ENCODE data around the gene ZEB1.
"Not testable (repeated sequence)": the region's sequence is repeated elsewhere in the genome, so short reads cannot be mapped to it uniquely, and the experiment has no call there.

ZEB1 gene

DNA sequence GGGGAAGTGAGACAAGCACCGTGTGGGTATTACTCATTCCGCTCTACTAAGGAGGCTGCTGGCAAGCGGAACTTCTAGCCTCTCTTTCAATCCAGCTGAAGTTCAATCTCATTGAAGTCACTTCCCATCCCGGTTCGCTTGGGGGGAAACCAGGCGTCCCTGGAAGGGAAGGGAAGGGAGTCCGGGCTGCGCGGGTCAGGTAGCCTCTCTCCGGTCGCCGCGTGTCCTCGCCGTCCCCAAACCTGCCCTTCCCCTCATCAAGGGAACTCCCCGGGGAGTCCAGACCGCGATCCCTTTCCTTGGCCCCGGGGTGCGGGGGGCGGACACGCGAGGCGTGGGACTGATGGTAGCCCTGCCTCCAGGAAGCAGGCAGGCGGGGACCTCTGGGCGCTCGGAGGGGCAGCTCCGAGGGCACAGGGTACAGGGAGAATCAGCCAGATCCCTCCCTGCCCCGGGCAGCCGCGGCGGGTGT, 598 bp upstream of the ZEB1 start:
- DNase-seq (ENCODE audit: low spot score), result peak; percentile 72

DNA sequence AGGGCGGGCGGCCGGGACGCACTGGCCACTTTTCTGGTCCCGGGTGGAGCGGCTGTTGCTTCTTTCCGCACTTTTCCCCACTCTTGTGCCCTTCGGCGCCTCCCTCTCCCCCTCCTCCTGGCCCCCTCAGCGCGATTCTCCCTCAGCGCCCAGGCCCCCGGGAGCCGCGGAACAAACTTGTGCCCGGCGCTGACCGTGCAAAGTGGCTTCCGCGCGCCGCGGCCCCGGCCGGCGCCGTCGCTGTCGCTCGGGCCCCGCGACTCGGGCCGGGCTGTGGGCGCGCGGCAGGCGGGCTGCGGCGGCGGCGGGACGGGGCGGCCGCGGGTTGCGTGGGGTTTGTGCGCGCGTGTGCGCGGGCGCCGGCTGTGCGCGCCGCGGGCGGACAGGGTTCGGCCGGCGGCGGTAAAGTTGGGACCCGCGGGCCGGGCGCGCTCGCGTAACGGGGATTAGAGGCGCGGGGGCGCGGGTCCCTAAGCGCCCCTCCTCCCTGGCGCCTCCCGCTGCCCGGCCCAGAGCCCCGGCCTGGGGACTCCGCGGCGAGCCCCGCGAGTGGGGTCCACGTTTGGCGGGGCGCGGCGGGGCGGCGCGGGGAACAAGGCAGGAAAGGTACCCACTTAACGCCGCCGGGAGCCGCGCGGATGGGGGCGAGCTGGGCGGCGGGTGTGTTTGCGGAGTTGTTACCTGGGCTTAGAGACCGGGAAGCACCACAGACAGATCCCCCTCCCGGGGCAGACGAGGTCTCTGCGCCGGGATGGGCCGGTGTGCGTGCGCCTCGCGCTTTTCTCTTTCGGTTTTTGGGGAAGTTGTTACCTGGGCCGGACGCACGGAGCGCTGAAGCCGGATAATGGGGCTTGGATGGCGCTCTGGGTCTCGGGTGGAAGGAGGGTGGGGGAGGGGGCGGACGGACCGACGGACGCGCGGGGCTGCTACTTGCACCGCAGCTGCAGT, 860 bp downstream of the ZEB1 start:
- peak; percentile 50 for DNase-seq (ENCODE audit: low spot score)

DNA sequence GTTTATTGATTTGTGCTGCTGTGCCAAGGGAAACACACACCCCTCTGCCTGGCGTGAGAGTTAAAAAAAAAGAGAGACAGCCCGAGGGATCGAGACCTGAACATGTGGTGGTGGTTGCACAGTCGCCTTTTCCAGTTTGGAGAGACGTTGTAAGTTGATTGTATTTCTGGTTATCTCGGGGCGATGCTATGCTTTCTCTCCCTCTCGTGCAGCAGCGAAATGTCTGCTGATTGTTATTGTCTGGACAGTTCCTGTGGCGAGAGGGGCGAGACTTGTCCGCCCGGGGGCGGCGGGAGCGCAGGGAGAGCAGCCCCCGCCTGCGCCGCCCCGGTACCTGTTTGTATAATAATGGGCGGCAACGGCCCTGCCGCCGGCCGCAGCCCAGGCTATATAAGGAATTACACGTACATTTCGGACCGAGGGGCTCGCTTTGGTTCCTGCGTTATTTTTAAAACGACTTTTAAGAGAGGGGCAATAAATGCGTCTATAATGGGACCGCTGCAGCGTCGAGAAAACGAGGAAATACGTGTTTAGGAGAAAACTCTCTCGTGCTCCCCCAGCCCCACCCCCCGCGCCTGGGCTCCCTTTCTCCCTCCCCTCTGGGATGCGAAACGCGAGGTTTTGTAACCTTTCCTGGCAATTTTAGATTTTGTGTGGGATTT, 1.7 kb downstream of the ZEB1 start:
- peak; percentile 34 for DNase-seq (ENCODE audit: low spot score)

DNA sequence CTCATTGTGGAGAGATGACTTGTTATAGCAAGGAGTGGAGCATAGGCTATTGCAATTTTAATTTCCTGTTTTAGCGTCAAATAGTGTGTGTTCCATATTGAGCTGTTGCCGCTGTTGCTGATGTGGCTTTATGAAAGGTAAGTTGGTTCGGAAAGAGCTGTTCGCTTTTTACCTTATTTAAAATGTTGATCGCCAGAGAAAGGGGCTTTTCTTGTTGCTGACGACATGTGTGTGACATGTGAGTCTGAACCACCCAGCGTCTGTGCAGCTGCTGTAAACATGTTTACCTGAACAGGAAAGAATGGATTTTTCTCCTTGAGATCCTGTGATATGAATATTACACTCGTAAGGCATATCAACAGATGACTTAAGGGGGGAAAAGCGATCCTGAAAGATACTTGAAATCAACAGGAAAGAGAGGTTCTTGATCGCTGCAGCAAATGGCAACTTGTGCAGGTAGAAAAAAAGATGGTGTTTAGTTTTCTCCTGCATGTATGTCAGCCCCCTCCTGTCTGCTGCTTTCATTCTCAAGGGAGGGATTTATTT, 2.5 kb downstream of the ZEB1 start:
- no peak for DNase-seq (ENCODE audit: low spot score)

DNA sequence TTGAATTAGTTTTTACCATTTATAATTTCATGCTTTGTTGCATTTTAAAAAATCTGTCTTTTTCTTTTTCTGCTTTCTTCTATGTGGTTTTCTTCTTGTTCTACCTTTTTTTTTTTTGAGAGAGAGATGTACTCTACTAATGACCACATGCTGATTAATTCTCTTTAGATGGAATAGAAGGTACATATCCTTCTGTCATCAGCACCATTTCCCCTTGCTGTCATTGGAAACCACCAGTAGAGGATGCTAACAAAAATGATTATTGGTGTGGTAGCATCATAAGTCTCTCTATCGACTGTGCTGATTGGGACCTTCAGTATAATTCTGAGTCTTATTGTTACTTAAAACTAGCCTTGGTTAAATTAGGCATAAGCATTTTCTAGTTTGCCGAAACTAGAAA, 3.6 kb downstream of the ZEB1 start:
- no peak for DNase-seq (ENCODE audit: low spot score)

DNA sequence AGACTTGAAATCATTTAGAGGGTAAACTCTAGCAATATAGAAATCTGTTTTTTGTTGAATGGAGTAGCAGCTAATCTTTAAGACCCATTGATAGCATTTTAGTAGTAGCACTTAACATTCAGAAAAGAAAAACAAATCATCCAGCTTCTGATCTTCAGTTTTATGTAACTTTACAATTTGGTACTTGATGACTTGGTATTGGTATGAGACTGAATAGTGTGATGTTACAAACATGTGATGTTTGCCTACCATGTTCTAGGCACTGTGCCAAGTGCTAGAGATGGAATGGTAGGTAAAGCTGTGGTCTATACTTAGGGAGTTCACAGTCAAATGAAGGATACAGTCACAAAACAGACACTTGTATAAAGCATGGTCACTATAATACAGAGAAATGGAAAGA, 21.3 kb downstream of the ZEB1 start:
- no peak for DNase-seq (ENCODE audit: low spot score)

DNA sequence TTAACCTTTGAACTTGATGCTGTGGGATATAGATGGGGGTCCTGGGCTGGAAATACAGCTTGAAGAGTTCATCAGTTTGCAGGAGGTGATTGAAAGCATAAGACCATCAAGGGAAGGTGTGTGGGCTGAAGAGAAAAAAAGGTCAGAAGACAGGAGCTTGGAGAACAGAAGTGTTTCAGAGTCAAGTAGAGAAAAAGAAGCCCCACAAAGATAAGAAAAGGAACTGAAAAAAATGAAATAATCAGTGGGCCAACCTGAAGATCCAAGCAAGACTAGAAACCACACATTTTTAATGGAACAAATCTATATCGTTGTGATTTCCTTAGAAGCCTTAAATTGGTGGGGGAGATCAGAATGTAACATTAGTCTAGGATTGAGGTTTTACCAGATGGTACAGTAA, 22.5 kb downstream of the ZEB1 start:
- DNase-seq (ENCODE audit: low spot score), result no peak

DNA sequence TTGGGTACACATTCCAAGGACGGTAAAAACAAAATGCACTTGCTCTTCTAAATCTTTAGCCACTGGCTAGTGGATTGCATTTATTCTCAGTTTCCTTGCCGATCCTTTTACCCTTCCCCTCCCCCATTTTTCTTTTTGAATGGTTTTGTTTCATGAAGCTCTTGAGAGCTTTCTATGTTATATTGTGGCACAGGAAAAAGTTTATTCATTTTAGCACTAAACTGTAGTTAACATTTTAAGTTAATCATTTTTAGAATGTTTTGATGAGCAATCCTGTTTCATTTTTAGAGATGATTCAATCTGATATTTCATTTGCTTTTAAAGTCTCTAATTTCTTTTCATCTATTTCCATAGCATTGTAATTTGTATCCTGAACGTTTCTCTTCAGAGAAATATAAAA, 24.0 kb downstream of the ZEB1 start:
- no peak for DNase-seq (ENCODE audit: low spot score)

DNA sequence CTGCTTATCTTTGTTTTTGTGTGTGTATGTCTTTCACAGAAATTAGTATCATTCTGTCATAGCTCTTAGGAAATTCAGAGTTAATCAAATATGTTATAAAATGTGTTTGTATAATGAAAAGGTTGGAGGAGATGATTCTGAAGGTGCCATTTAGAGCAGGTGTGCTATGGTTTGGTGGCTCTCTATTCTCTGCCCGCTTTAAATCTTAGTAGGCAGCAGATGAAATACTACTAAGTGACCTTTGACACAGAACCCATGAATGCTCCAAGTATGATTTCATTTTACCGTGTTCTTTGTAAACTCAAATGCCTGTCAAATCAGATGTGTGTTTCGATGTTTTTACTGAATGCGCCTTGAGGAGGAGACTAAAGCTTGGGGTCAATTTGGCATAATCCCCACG, 24.5 kb downstream of the ZEB1 start:
- DNase-seq (ENCODE audit: low spot score), result no peak

DNA sequence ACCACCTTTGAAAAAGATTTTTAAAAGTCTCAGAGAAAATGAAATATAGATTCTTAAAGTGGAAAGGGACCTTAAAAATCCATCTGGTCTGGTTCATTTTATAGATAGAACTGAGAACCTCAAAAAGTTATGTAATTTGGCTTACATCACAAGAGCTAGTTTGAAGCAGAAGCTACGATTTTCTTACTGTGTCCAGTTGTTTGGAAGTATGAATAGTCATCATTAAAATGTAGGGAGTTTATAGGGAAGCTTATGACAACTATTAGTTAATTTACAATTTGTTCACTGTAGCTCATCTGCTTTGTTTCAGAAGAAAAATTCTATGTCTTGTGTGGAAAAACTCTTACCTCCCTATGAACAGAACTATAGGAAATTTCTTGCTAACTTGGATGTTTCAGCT, 26.9 kb downstream of the ZEB1 start:
- no peak for DNase-seq (ENCODE audit: low spot score)

DNA sequence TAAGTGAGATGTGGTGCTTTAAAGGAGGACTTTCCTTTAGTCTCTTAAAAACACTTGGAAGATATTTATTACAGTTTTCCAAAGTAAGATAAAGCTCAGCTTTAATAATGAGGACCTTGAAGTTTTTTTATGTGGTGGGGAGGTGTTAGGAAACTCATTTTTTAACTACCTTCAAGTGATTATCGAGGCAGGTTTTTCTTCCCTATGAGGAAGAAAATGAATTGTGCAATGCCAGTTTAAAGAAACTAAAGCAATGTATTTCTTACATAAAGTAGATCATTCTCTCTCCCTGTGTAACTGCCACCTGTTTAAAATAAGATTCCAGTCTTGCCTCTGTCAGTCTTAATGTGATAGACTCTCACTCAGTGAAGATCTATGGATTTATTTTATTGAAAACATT, 27.9 kb downstream of the ZEB1 start:
- no peak for DNase-seq (ENCODE audit: low spot score)

DNA sequence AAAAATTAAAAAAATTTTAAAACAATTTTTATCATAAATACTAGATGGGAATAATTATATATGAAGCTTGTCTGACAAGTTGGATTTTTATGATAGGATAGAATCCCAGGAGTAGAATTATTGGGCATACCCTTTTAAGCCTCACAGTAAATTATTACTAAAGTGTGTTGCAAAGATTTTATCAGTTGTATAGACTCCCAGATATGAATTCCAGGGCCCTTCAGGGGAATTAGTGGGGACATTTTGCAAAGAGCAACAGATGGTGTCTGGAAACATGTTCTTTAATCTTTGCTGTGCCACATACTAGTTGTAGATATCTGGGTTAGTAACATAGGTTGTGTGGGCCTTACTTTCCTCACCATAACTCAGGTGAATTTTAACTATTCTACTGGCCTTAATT, 28.7 kb downstream of the ZEB1 start:
- DNase-seq (ENCODE audit: low spot score), result no peak

DNA sequence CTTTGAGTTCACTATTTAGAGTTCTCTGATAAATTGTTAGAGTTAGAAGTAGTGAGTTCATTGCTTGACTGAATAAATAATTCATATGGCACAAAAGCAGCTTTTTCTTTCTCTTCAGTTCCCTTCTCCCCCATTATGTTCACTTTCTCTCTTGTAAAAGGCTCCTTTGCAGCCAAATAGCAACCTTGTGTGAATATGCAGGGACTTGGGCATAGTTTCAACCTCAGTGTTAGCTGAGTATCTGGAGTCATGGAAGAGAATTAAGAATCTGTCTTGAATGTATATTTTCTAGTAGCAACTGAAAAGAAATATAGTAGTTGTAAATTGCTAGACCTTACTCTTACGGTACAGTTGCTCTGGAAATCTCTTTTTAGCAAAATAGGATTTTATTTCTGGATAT, 31.9 kb downstream of the ZEB1 start:
- DNase-seq (ENCODE audit: low spot score), result no peak

DNA sequence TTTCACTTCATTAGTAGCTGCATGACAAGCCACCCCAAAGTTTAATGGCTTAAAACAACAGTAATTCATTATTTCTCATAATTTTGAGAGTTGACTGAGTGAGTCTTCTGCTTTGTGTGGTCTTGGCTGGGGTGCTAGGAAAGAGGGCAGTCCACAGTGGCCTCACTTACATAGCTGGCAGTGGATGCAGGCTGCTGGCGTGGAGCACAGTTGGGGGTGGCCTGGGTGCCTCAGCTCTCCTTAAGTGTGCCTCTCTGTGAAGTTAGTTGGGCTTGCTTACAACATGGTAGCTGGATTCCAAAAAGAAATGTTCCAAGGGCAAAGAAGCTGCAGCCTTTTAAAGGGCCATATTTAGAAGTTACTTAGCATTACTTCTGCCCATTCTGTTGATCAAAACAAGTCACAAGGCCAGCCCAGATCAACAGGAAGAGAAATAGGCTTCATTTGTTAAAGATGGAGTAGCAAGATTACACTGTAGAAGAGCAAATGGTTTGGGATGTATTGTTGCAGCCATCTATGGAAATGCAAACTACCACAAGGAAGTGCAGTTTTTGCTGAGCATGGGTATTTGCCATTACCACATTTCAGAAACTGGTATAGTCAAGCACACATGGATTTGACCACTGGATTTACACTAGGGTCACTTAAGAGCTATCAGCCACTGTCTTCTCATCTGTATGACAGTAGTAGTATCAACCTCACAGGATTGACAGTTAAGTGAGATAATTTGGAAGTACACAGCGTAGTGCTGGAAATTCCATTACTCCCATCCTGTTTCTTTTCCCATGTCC, 33.6 kb downstream of the ZEB1 start:
- DNase-seq (ENCODE audit: low spot score), result no peak

DNA sequence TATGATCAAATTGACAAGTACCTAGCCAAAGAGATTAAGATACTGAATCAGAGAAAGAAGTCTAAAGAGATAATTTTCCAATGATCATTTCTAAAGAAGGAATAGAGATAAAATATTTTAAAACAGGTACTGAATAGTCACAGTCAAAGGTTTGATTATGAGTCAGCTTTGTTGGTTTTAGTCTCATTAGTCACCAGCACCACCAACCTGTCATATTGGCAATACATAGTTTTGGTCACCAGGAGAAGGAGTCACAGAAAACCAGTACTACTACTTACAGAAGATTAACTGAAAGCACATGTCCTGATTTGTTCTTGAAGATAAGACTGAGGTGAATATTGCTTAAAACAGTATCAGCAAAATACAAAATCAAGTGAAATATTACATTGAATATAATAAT, 34.6 kb downstream of the ZEB1 start:
- peak; percentile 21 for DNase-seq (ENCODE audit: low spot score)

DNA sequence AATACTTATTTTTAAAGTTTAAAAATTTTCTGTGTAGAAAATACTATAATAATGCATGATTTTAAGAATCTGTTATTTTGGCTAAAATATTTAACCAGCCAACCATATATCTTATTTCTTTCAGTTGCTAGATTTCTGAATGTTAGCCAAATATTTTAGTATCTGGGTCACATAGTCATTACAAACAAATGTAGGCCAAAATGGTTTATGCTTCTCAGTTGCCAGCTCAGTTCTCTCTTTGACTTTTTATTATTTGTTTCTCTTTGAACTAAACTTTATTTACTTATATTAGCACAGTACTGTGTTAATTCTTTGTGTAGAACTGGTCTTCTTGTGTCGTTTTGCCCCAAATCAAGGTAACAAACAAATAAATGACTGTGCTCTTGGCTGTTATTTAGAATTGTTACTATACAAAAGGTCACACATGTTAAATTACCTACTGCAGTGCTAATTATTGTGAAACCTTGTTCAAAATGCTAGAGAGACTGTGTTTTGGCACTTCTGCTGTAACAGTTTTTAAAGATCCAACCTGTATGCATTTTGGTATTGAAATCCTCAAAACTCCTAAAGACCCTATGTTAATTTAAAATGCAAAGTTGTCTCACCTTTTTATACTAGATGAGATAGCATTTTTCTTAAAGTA, 39.8 kb downstream of the ZEB1 start:
- no peak for DNase-seq (ENCODE audit: low spot score)

DNA sequence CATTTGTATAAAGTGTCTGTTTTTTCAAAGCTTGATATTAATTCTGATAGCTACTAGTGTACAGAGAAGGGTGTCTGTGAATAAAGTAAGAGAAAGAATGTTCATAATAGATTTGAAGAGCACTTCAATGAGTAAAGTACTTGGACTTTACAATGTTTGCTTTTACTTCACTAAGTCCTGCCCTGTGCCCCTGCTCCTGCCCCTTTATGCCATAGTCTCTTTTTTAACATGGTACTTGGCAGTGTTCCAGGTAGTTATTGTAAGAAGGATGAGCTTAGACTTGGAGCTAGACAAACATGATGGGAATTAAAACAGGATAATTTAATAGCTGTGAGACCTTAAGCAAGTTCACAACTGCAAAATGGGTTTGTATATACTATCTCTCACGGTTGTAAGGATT, 41.0 kb downstream of the ZEB1 start:
- no peak for DNase-seq (ENCODE audit: low spot score)

DNA sequence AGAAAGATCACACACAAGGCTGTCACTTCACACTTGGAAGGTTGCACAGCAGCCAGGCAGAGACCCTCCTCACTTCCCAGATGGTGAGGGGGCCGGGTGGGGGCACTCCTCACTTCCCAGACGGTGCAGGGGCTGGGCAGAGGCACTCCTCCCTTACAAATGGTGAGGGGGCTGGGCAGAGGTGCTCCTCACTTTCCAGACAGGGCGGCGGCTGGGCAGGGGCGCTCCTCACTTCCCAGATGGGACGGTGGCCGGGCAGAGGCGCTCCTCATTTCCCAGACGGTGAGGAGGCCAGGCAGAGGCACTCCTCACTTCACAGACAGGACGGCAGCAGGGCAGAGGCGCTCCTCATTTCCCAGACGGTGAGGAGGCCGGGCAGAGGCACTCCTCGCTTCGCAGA, 42.5 kb downstream of the ZEB1 start:
- DNase-seq (ENCODE audit: low spot score), result not testable (repeated sequence)

DNA sequence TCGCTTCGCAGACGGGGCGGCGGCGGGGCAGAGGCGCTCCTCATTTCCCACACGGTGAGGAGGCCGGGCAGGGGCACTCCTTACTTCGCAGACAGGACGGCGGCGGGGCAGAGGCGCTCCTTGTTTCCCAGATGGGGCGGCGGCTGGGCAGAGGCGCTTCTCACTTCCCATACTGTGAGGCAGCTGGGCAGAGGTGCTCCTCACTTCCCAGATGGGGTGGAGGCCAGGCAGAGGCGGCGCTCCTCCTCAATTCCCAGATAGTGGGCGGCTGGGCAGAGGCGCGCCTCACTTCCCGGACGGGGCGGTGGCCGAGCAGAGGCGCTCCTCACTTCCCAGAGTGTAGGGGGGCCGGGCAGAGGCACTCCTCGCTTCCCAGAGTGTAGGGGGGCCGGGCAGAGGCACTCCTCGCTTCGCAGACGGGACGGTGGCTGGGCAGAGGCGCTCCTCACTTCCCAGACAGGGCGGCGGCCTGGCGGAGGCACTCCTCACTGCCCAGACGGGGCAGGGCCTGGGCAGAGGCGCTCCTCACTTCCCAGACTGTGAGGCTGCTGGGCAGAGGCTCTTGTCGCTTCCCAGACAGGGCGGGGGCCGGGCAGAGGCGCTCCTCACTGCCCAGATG, 43.1 kb downstream of the ZEB1 start:
- DNase-seq (ENCODE audit: low spot score), result no peak

DNA sequence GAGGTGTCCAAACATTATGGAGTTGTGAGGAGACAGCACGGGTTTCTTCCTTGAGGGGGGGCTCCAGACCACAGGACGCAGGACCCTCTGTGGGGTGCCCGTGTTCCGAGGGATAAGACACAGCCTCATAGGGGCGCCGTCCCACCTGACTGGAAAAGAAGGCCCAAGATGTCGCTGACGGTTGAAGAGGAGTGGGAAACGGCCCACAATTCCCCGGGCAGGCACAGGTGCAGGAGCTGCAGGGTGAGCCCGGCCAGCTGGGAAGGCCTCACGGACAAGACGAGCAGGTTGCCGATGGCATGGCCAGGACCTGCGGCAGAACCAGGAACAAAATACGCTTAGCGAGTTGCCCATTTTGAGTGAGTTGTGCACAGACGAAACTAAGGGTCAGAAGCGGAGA, 44.7 kb downstream of the ZEB1 start:
- DNase-seq (ENCODE audit: low spot score), result not testable (repeated sequence)

DNA sequence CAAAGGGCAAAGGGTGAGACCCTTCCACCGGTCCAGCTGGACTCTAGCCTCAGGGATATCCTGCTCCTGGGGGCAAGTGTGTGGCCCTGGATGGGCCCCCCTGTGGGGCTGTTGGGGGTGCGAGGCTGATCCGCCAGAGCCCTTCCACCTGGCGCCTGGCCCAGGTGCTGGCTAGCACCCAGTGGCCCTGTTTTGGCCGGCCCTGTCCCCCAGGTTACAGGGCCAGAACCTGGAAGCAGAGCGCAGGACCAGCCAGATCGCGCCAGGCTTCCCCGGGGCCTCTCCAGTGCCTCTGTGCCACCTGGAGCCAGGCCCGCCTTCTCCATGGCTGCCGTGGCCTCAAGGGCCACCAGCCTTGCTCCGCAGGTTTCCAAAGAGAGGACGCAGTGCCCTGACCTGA, 45.2 kb downstream of the ZEB1 start:
- DNase-seq (ENCODE audit: low spot score), result not testable (repeated sequence)
